Testis (tissue), 3 donors: ENCODE measurements around the gene MYCT1. TPM values are rescaled to one million over a fixed set of nuclear protein-coding genes. Genes with fewer than 3 reads are reported as not detected.
A peak's percentile ranks its signal among the peaks of the same experiment; 100 is the strongest.

Experiments used
- DNase-seq: peaks from one replicate; pipeline ENCODE4 v3.0.0-alpha.2; 2019
- H3K27ac ChIP-seq, 2 donors: fragments of 200-600 bp; sonication (generic); one replicate each; pipeline ENCODE4 v1.5.1; 2019
- H3K27me3 ChIP-seq: fragments of 200-600 bp; sonication (generic); one replicate; pipeline ENCODE4 v1.5.1; 2019
- H3K36me3 ChIP-seq: fragments of 200-600 bp; sonication (generic); one replicate; pipeline ENCODE4 v1.5.1; 2017; ENCODE audit warnings: low read depth; ENCODE audit errors: missing control alignments
- H3K4me1 ChIP-seq: fragments of 200-600 bp; sonication (generic); one replicate; pipeline ENCODE4 v1.5.1; 2019
- H3K4me3 ChIP-seq, 2 donors: fragments of 200-600 bp; sonication (generic); one replicate each; pipeline ENCODE4 v1.5.1; 2017 to 2019
- H3K9me3 ChIP-seq: fragments of 200-600 bp; sonication (generic); one replicate; pipeline ENCODE4 v1.5.1; 2017
- CTCF ChIP-seq, 3 experiments: fragments of 450-650 bp in 2 of 3; fragments of 200-600 bp in 1 of 3; sonication (generic) in 1 of 3; IDR thresholded peaks; one replicate each; pipeline ENCODE4 v1.5.1; 2016 to 2019; ENCODE audit warnings: antibody characterized with exemption in 3 of 3, mild to moderate bottlenecking in 2 of 3, moderate library complexity in 1 of 3
- POLR2A ChIP-seq: fragments of 450-650 bp; IDR thresholded peaks from one replicate; pipeline ENCODE4 v1.6.1; 2017; ENCODE audit warnings: antibody characterized with exemption, mild to moderate bottlenecking, moderate library complexity
- WGBS, 2 donors: methylation state at CpG; one replicate each; pipeline ENCODE4 v1.1.5; 2018; 5-methylcytosine and 5-hydroxymethylcytosine counted together
- intact Hi-C: fragments of 100-400 bp; cut with DNase I; formaldehyde crosslinking; loops from one replicate; pipeline ENCODE4 v1.15.1; 2023; ENCODE audit warnings: low total_unique reads
- polyA plus RNA-seq: library from polyadenylated mRNA; stranded (reverse); fragments of 350-450 nt; fragmentation: Illumina TruSeq; extraction: RNeasy Lipid Tissue Mini Kit (QIAGEN cat#74804); gene quantifications from one replicate; pipeline ENCODE4 v1.2.3, GENCODE V29; 2014; ENCODE audit warnings: low read depth, low replicate concordance; ENCODE audit not compliant: insufficient read depth
- total RNA-seq, 2 donors: library from RNA; depleted of rRNA; stranded (reverse); fragments of >200 nt; gene quantifications; one replicate each; pipeline ENCODE4 v1.2.3, GENCODE V29; 2016

Gene MYCT1
- total and polyA plus RNA-seq, 3 donors from 2014 or later: 2.3 to 4.3 (median 3.4) TPM

GRCh38 chr6:152669895-152670294 is 27.8 kb upstream of the MYCT1 start:
- peak in 2 of 3 experiments; percentile 12 to 27 for TF ChIP-seq CTCF (IDR thresholded peaks at IDR 0.05)
- no peak for TF ChIP-seq POLR2A
- H3K4me1 ChIP-seq: no peaks in the 10 kb centered on the region
- H3K27ac ChIP-seq: no peak overlapping the region
- H3K27me3 ChIP-seq: no peaks in the 10 kb centered on the region
- H3K9me3 ChIP-seq: no peaks in the 10 kb centered on the region
- WGBS, 2 donors: 54 to 58% methylated on average over 1 of the region's 1 CpG
- H3K36me3 ChIP-seq: no peaks in the 10 kb centered on the region
- intact Hi-C loops: loop anchor here (10.0 kb wide), 1 partner anchor 115 kb away; no protein-coding TSS in a partner anchor
- no peak overlapping the region for H3K4me3 ChIP-seq
- DNase-seq: no peak

GRCh38 chr6:152671171-152671570 is 26.5 kb upstream of the MYCT1 start:
- intact Hi-C loops: no loop called here
- no peak for DNase-seq
- Histone ChIP-seq H3K9me3 (no peaks in the 10 kb centered on the region), H3K4me1 (no peaks in the 10 kb centered on the region), H3K36me3 (no peaks in the 10 kb centered on the region), H3K4me3 (no peak overlapping the region), H3K27me3 (no peaks in the 10 kb centered on the region), H3K27ac (no peak overlapping the region)
- WGBS, 2 donors: 45 to 51% methylated on average over 4 of the region's 4 CpGs
- TF ChIP-seq CTCF (IDR thresholded peaks at IDR 0.05) (no peak), POLR2A (no peak)

- intact Hi-C loops: no loop called here
- no peak for DNase-seq
- TF ChIP-seq POLR2A (no peak), CTCF (IDR thresholded peaks at IDR 0.05) (no peak)
- no peak overlapping the region for H3K4me3 ChIP-seq
- no peaks in the 10 kb centered on the region for H3K4me1 ChIP-seq
- H3K36me3 ChIP-seq: no peaks in the 10 kb centered on the region
- no peaks in the 10 kb centered on the region for H3K27me3 ChIP-seq
- H3K9me3 ChIP-seq: no peaks in the 10 kb centered on the region
- no peak overlapping the region for H3K27ac ChIP-seq
Observed at GRCh38 chr6:152673236-152673635, 24.5 kb upstream of the MYCT1 start.

DNA sequence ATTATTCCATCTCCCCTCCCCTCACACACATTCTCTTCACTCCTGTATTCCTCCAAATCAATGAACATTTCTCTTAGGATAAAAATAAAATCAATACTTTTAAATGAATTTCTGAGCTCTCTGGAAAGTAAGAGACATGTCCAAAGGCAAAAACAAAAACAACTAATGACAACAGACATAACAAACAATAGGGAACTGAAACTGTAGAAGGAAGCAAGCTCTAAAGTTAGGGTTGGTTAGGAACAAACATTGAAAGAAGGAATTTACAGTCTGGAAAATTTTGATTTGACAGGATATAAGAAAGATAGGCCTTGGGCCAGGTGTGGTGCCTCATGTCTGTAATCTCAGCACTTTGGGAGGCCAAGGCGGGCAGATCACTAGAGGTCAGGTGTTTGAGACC is 17.5 kb upstream of the MYCT1 start:
- H3K9me3 ChIP-seq: no peaks in the 10 kb centered on the region
- H3K36me3 ChIP-seq: no peaks in the 10 kb centered on the region
- no peaks in the 10 kb centered on the region for H3K4me1 ChIP-seq
- intact Hi-C loops: no loop called here
- no peak overlapping the region for H3K27ac ChIP-seq
- H3K4me3 ChIP-seq: no peak overlapping the region
- 82 to 100% methylated on average over 1 of the region's 1 CpG for WGBS, 2 donors
- H3K27me3 ChIP-seq: no peaks in the 10 kb centered on the region
- TF ChIP-seq POLR2A: no peak
- no peak for TF ChIP-seq CTCF (IDR thresholded peaks at IDR 0.05)
- no peak for DNase-seq

DNA sequence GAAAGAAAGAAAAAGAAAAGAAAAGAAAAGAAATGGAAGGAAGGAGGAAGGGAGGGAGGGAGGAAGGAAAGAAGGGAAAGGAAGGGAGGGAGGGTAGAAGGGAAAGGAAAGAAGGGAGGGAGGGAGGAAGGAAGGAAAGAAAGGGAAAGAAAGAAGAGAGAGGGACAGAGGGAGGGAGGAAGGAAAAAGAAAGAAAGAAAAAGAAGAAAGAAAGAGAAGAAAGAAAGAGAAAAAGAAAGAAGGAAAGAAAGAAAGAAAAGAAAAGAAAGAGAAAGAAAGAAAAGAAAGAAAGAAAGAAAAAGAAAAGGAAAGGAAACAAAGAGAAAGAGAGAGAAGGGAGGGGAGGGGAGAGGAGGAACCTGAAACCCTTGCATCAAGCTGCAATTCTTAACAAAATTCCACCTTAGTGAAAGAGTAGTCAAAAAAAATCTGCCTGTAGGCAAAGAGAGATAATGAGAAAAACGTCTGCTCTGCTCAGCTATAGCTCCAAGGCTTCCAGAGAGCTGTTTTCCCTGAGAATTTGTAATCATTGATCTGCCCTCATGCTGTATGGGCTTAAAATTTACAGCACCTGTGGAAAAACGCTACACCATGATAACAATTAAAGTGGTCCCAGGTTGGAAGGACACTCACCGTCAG is 16.7 kb upstream of the MYCT1 start:
- 28 to 52% methylated on average over 3 of the region's 3 CpGs for WGBS, 2 donors
- H3K36me3 ChIP-seq: no peaks in the 10 kb centered on the region
- no peaks in the 10 kb centered on the region for H3K4me1 ChIP-seq
- intact Hi-C loops: no loop called here
- H3K27me3 ChIP-seq: no peaks in the 10 kb centered on the region
- no peak for TF ChIP-seq CTCF (IDR thresholded peaks at IDR 0.05)
- TF ChIP-seq POLR2A: no peak
- H3K4me3 ChIP-seq: no peak overlapping the region
- no peak overlapping the region for H3K27ac ChIP-seq
- DNase-seq: no peak
- H3K9me3 ChIP-seq: no peaks in the 10 kb centered on the region
